Lung (tissue), 12 donors: ENCODE measurements around the gene C12orf43. TPM values are rescaled to one million over a fixed set of nuclear protein-coding genes. Genes with fewer than 3 reads are reported as not detected.

Experiments used
- ATAC-seq: fragments of 200-7000 bp; cut with Tn5 transposase; one replicate; pipeline ENCODE4 v1.9.1; 2020; ENCODE audit warnings: moderate number of reproducible peaks; ENCODE audit not compliant: insufficient read depth, low FRiP score
- DNase-seq, 3 donors: peaks; one replicate each; pipeline ENCODE4 v3.0.0-alpha.2; 2013 to 2017
- H3K27ac ChIP-seq, 2 donors: one replicate each; pipeline ENCODE4 v1.5.1; 2013; ENCODE audit warnings: mild to moderate bottlenecking in 2 of 2, moderate library complexity in 2 of 2, control low read depth in 1 of 2, inconsistent platforms in 1 of 2, low read depth in 1 of 2, low read length in 1 of 2
- H3K27me3 ChIP-seq, 3 donors: one replicate each; pipeline ENCODE4 v1.5.1; 2013; ENCODE audit warnings: low read length in 2 of 3; ENCODE audit not compliant: control insufficient read depth in 3 of 3, insufficient read depth in 3 of 3
- H3K36me3 ChIP-seq, 4 donors: one replicate each; pipeline ENCODE4 v1.5.1; 2013; ENCODE audit warnings: low read length in 4 of 4, mild to moderate bottlenecking in 1 of 4, moderate library complexity in 1 of 4; ENCODE audit not compliant: control insufficient read depth in 4 of 4, insufficient read depth in 4 of 4
- H3K4me1 ChIP-seq, 5 donors: one replicate each; pipeline ENCODE4 v1.5.1; 2013; ENCODE audit warnings: low read length in 5 of 5, mild to moderate bottlenecking in 2 of 5, moderate library complexity in 1 of 5; ENCODE audit not compliant: control insufficient read depth in 5 of 5, insufficient read depth in 5 of 5
- H3K4me3 ChIP-seq: one replicate; pipeline ENCODE4 v1.5.1; 2013; ENCODE audit warnings: mild to moderate bottlenecking, control low read depth, moderate library complexity
- H3K9ac ChIP-seq, 2 donors: one replicate each; pipeline ENCODE4 v1.5.1; 2013; ENCODE audit warnings: low read length in 2 of 2, control low read depth in 1 of 2; ENCODE audit not compliant: insufficient read depth in 1 of 2
- H3K9me3 ChIP-seq, 4 donors: one replicate each; pipeline ENCODE4 v1.5.1; 2013; ENCODE audit warnings: low read length in 3 of 4, mild to moderate bottlenecking in 1 of 4, moderate library complexity in 1 of 4; ENCODE audit not compliant: control insufficient read depth in 4 of 4, insufficient read depth in 3 of 4
- CTCF ChIP-seq: IDR thresholded peaks from 2 replicates; pipeline ENCODE4 v1.5.1; 2012; ENCODE audit warnings: mild to moderate bottlenecking; ENCODE audit errors: control extremely low read depth, extremely low read depth
- WGBS, 2 donors: extraction: QIAGEN DNeasy Blood & Tissue Kit; methylation state at CpG; one replicate each; pipeline ENCODE4 v1.1.7; 2013; 5-methylcytosine and 5-hydroxymethylcytosine counted together
- polyA plus RNA-seq, 2 donors: library from polyadenylated mRNA; stranded (reverse); fragments of 200-250 nt; gene quantifications; one replicate each; pipeline ENCODE4 v1.2.1, GENCODE V29; 2013
- total RNA-seq, 2 donors: library from RNA; depleted of rRNA in 1 of 2; stranded (reverse); fragments of >200 nt in 1 of 2; gene quantifications; one replicate each; pipeline ENCODE4 v1.2.1, GENCODE V29; 2014 to 2021
- donor health status: control.
- donor health status: control.
- donor health status: Bipolar disorder and iron deficiency.
- donor health status: healthy.
- donor health status: DM: yes; HTN: yes; CAD: no.

C12orf43 gene
- total and polyA plus RNA-seq, 4 donors = 9.9 to 17.6 (median 12.5) TPM

- TF ChIP-seq CTCF = no peak
- ATAC-seq (no peak), DNase-seq (no peak)
- H3K9ac ChIP-seq = no peak overlapping the region
- H3K27me3 ChIP-seq = no peaks in the 10 kb centered on the region
- no peak overlapping the region for H3K27ac ChIP-seq
- peaks cover 0 to 3% (median 0%) of the 10 kb centered on the region in 5 donors for H3K4me1 ChIP-seq
- no peaks in the 10 kb centered on the region for H3K36me3 ChIP-seq
- H3K9me3 ChIP-seq = no peaks in the 10 kb centered on the region
- 91 to 93% methylated on average over 1 of the region's 1 CpG for WGBS, 2 donors
- no peak overlapping the region for H3K4me3 ChIP-seq
Observed at GRCh38 chr12:120992989-120993388, 23.3 kb downstream of the C12orf43 start.

- no peak for ATAC-seq
- no peak for DNase-seq
- Histone ChIP-seq H3K4me3 (no peak overlapping the region), H3K9me3 (no peaks in the 10 kb centered on the region), H3K27ac (no peak overlapping the region), H3K9ac (no peak overlapping the region), H3K4me1 (peaks cover 0 to 3% (median 0%) of the 10 kb centered on the region in 5 donors), H3K27me3 (no peaks in the 10 kb centered on the region), H3K36me3 (no peaks in the 10 kb centered on the region)
- TF ChIP-seq CTCF = no peak
Observed at GRCh38 chr12:120991965-120992364, 24.3 kb downstream of the C12orf43 start.

GRCh38 chr12:120990487-120991055, 25.7 kb downstream of the C12orf43 start:
- Histone ChIP-seq H3K27ac (no peak overlapping the region), H3K4me1 (peaks cover 0 to 3% (median 0%) of the 10 kb centered on the region in 5 donors), H3K36me3 (no peaks in the 10 kb centered on the region), H3K9me3 (no peaks in the 10 kb centered on the region), H3K27me3 (no peaks in the 10 kb centered on the region), H3K9ac (no peak overlapping the region), H3K4me3 (no peak overlapping the region)
- WGBS, 2 donors = 66 to 67% methylated on average over 2 of the region's 2 CpGs
- DNase-seq = no peak
- no peak for ATAC-seq
- no peak for TF ChIP-seq CTCF

- Histone ChIP-seq H3K36me3 (no peaks in the 10 kb centered on the region), H3K27ac (no peak overlapping the region), H3K4me3 (no peak overlapping the region), H3K4me1 (peaks cover 0 to 3% (median 0%) of the 10 kb centered on the region in 5 donors), H3K9me3 (no peaks in the 10 kb centered on the region), H3K27me3 (no peaks in the 10 kb centered on the region), H3K9ac (no peak overlapping the region)
- no peak for TF ChIP-seq CTCF
- no peak for ATAC-seq
- no peak for DNase-seq
- WGBS, 2 donors = 83 to 88% methylated on average over 3 of the region's 3 CpGs
Observed at GRCh38 chr12:120989687-120990086, 26.6 kb downstream of the C12orf43 start.
